ENCODE results near the gene NDRG4.

NDRG4 gene

DNA sequence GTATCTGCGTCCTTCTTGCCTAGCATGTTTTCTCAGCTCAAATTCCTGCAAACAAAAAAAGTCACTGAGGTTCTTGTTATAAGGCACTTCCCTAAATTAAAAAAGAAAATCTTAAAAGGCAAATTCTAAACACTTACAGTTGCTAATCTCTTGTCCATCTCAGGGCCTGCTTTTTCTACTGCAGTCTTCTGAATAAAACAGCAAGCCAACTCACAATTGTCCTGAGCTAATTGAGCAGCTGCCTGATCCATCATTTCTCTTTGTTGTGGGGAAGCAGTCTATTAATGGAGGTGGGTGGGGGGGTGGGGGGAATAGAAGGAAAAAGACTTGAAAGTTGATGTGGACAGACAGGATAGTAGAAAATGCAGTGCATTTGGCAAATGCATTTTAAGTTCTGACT lies 42.3 kb downstream of the NDRG4 start:
- TF ChIP-seq, protein P1, sequence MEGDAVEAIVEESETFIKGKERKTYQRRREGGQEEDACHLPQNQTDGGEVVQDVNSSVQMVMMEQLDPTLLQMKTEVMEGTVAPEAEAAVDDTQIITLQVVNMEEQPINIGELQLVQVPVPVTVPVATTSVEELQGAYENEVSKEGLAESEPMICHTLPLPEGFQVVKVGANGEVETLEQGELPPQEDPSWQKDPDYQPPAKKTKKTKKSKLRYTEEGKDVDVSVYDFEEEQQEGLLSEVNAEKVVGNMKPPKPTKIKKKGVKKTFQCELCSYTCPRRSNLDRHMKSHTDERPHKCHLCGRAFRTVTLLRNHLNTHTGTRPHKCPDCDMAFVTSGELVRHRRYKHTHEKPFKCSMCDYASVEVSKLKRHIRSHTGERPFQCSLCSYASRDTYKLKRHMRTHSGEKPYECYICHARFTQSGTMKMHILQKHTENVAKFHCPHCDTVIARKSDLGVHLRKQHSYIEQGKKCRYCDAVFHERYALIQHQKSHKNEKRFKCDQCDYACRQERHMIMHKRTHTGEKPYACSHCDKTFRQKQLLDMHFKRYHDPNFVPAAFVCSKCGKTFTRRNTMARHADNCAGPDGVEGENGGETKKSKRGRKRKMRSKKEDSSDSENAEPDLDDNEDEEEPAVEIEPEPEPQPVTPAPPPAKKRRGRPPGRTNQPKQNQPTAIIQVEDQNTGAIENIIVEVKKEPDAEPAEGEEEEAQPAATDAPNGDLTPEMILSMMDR (IDR thresholded peaks at IDR 0.05; ENCODE audit: low read depth, low read length, poor library complexity, severe bottlenecking), result no peak
- TF ChIP-seq EZH2phosphoT487 (IDR thresholded peaks at IDR 0.05; ENCODE audit: borderline replicate concordance, low read length), result no peak
- Histone ChIP-seq H3K36me3 (ENCODE audit: control insufficient read depth, low read length) (peaks cover 97% of the 10 kb centered on the region), H3K9me2 (replicated peaks; ENCODE audit: control insufficient read depth, low read length) (no peaks in the 10 kb centered on the region), H3K9me3 (ENCODE audit: control insufficient read depth, insufficient read depth, low read length) (no peaks in the 10 kb centered on the region), H4K20me1 (ENCODE audit: control insufficient read depth, insufficient read depth, low read depth, low read length) (no peaks in the 10 kb centered on the region), H3F3A (ENCODE audit: control insufficient read depth, insufficient read depth) (no peaks in the 10 kb centered on the region; the same call in 1 of the 2 replicates), H3K4me1 (ENCODE audit: control insufficient read depth, low read length) (no peaks in the 10 kb centered on the region), H3K4me2 (ENCODE audit: low read length) (no peak overlapping the region), H3K79me2 (ENCODE audit: control insufficient read depth, low read length) (peaks cover 9% of the 10 kb centered on the region), H3K27ac (ENCODE audit: low read depth, low read length) (no peak overlapping the region), H3K27me3 (ENCODE audit: control insufficient read depth, low read length) (no peaks in the 10 kb centered on the region), H3K4me3 (ENCODE audit: low read length) (no peak overlapping the region)

DNA sequence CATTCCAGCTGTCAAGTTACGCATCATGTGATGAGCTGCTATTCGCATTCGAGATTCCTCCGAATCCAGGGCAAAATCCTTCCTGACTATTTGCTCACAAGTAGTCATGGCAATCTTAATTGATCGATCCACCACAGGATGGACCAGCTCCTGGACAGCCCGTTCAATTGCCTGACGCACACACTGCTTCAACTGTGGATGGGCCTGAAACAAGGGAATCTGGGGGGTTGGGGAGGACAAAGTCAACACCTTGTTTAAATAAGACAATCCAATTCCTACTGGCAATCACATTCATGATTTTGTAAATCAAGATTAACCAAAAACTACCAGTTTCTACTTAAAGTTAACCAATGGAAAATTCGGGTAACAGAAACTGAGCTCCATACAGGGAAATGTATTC lies 43.7 kb downstream of the NDRG4 start:
- Histone ChIP-seq H3K79me2 (ENCODE audit: control insufficient read depth, low read length) (peaks cover 9% of the 10 kb centered on the region), H3K9me3 (ENCODE audit: control insufficient read depth, insufficient read depth, low read length) (no peaks in the 10 kb centered on the region), H3K27me3 (ENCODE audit: control insufficient read depth, low read length) (no peaks in the 10 kb centered on the region), H3K36me3 (ENCODE audit: control insufficient read depth, low read length) (peaks cover 97% of the 10 kb centered on the region), H3F3A (ENCODE audit: control insufficient read depth, insufficient read depth) (no peaks in the 10 kb centered on the region; the same call in 1 of the 2 replicates), H3K4me1 (ENCODE audit: control insufficient read depth, low read length) (no peaks in the 10 kb centered on the region), H3K27ac (ENCODE audit: low read depth, low read length) (no peak overlapping the region), H4K20me1 (ENCODE audit: control insufficient read depth, insufficient read depth, low read depth, low read length) (no peaks in the 10 kb centered on the region), H3K4me2 (ENCODE audit: low read length) (no peak overlapping the region), H3K9me2 (replicated peaks; ENCODE audit: control insufficient read depth, low read length) (no peaks in the 10 kb centered on the region), H3K4me3 (ENCODE audit: low read length) (no peak overlapping the region)
- TF ChIP-seq, protein P1 (IDR thresholded peaks at IDR 0.05; ENCODE audit: low read depth, low read length, poor library complexity, severe bottlenecking), result no peak
- no peak for TF ChIP-seq EZH2phosphoT487 (IDR thresholded peaks at IDR 0.05; ENCODE audit: borderline replicate concordance, low read length)

DNA sequence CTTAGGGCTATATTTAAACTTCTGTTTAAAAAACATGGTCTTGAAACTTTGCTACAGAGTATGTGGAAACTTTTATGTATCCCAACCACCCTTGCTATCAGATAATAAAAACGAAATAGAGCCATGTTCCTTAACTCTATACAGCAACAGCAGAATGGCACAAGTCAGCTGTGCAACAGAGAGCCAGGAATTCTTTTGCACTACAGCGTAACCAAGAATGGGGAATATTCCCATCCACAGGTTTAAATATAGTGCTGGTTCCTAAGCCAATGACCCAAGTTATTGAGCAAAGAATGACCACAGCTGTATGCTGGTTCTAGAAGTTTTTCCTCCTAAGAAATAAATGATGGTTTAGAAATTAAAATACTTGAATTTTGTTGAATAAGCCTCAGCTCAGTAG lies 48.4 kb downstream of the NDRG4 start:
- Histone ChIP-seq H3K4me1 (ENCODE audit: control insufficient read depth, low read length) (no peaks in the 10 kb centered on the region), H3K4me2 (ENCODE audit: low read length) (no peak overlapping the region), H4K20me1 (ENCODE audit: control insufficient read depth, insufficient read depth, low read depth, low read length) (no peaks in the 10 kb centered on the region), H3K4me3 (ENCODE audit: low read length) (no peak overlapping the region), H3K36me3 (ENCODE audit: control insufficient read depth, low read length) (peaks cover 99% of the 10 kb centered on the region), H3K79me2 (ENCODE audit: control insufficient read depth, low read length) (peaks cover 18% of the 10 kb centered on the region), H3K27ac (ENCODE audit: low read depth, low read length) (no peak overlapping the region), H3K27me3 (ENCODE audit: control insufficient read depth, low read length) (no peaks in the 10 kb centered on the region), H3K9me3 (ENCODE audit: control insufficient read depth, insufficient read depth, low read length) (no peaks in the 10 kb centered on the region), H3F3A (ENCODE audit: control insufficient read depth, insufficient read depth) (no peaks in the 10 kb centered on the region; the same call in 1 of the 2 replicates), H3K9me2 (replicated peaks; ENCODE audit: control insufficient read depth, low read length) (no peaks in the 10 kb centered on the region)
- TF ChIP-seq, protein P1 (IDR thresholded peaks at IDR 0.05; ENCODE audit: low read depth, low read length, poor library complexity, severe bottlenecking), result no peak
- TF ChIP-seq EZH2phosphoT487 (IDR thresholded peaks at IDR 0.05; ENCODE audit: borderline replicate concordance, low read length), result no peak

All from DOHH2 (cell line).